ENCODE data around the gene ABHD3.

Gene ABHD3

GRCh38 chr18:21664069-21664468 is 40.5 kb downstream of the ABHD3 start:
- H3K27ac ChIP-seq = no peak overlapping the region
- TF ChIP-seq, protein P1, sequence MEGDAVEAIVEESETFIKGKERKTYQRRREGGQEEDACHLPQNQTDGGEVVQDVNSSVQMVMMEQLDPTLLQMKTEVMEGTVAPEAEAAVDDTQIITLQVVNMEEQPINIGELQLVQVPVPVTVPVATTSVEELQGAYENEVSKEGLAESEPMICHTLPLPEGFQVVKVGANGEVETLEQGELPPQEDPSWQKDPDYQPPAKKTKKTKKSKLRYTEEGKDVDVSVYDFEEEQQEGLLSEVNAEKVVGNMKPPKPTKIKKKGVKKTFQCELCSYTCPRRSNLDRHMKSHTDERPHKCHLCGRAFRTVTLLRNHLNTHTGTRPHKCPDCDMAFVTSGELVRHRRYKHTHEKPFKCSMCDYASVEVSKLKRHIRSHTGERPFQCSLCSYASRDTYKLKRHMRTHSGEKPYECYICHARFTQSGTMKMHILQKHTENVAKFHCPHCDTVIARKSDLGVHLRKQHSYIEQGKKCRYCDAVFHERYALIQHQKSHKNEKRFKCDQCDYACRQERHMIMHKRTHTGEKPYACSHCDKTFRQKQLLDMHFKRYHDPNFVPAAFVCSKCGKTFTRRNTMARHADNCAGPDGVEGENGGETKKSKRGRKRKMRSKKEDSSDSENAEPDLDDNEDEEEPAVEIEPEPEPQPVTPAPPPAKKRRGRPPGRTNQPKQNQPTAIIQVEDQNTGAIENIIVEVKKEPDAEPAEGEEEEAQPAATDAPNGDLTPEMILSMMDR (IDR thresholded peaks at IDR 0.05) = no peak
- no peak for DNase-seq (ENCODE audit: low spot score)

DNA sequence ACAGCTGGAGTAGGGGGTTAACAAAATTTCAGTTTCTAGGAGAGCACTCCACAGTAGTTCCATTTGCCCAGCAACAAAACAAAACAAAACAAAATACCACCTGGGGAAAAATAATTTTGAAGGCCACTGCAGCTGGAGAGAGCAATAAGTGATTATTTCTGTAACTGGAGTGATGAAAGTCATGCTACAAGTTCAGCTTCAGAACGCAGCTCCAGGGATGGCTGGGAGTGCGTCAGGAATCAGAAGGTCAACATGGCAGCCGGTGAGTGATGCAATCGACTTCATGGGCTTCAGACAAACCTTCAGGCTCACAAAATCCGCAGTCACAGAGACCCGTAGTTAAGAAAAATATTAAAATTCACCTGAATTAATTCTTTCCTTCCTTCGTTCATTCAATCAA is 41.0 kb downstream of the ABHD3 start:
- no peak overlapping the region for H3K4me3 ChIP-seq
- TF ChIP-seq, protein P1 (IDR thresholded peaks at IDR 0.05) = no peak
- DNase-seq (ENCODE audit: low spot score) = no peak
- H3K27ac ChIP-seq = no peak overlapping the region

More at GRCh38 chr18:21664069-21664468, 40.5 kb downstream of the ABHD3 start:
- no peak overlapping the region for H3K4me3 ChIP-seq

- DNase-seq (ENCODE audit: low spot score) = no peak
- TF ChIP-seq, protein P1 (IDR thresholded peaks at IDR 0.05) = no peak
Measured at GRCh38 chr18:21662581-21662980, 42.0 kb downstream of the ABHD3 start.

DNA sequence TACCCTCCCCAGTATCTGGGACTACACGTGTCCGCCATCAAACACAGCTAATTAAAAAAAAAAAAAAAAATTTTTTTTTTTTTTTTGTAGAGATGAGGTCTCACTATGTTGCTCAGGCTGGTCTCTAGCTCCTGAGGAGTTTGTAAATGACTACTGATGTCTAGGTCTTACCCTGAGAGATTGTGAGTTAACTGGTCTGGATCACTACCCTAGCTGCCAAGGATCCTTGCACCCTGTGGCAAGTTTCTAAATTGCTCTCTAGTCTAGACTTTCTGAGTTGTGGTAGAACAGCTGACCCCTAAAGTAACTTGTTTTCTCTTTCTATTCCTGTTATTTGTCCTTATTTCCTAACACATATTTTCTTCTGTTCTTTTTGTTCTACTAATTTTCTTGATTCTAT is 44.5 kb downstream of the ABHD3 start:
- TF ChIP-seq, protein P1 (IDR thresholded peaks at IDR 0.05) = no peak
- no peak overlapping the region for H3K27ac ChIP-seq
- DNase-seq (ENCODE audit: low spot score) = no peak
- H3K4me3 ChIP-seq = no peak overlapping the region

More at GRCh38 chr18:21662581-21662980, 42.0 kb downstream of the ABHD3 start:
- Histone ChIP-seq H3K4me3 (no peak overlapping the region), H3K27ac (no peak overlapping the region)

DNA sequence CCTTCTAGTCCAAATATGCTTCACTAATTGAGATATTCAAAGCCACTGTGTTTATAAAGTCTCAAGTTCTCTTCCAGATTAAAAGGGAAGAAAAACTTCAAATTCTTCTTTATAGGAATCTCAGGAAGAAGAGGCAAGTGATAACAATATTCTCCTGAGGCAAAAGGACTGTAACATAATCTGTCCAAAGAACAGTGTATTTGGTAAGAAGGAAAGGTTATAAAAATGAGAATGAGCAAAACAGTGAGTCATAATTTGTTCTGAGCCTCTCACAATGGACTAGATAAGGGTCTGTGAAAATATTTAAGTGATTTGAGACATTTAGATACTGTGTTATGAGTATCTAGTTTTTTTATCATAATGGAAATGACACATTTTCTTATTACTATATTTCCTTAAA is 48.2 kb downstream of the ABHD3 start:
- H3K27ac ChIP-seq = no peak overlapping the region
- no peak overlapping the region for H3K4me3 ChIP-seq
- no peak for DNase-seq (ENCODE audit: low spot score)
- TF ChIP-seq, protein P1 (IDR thresholded peaks at IDR 0.05) = no peak

GRCh38 chr18:21653361-21653760 is 51.2 kb downstream of the ABHD3 start:
- no peak overlapping the region for H3K4me3 ChIP-seq
- no peak overlapping the region for H3K27ac ChIP-seq
- TF ChIP-seq, protein P1 (IDR thresholded peaks at IDR 0.05) = no peak
- no peak for DNase-seq (ENCODE audit: low spot score)

DNA sequence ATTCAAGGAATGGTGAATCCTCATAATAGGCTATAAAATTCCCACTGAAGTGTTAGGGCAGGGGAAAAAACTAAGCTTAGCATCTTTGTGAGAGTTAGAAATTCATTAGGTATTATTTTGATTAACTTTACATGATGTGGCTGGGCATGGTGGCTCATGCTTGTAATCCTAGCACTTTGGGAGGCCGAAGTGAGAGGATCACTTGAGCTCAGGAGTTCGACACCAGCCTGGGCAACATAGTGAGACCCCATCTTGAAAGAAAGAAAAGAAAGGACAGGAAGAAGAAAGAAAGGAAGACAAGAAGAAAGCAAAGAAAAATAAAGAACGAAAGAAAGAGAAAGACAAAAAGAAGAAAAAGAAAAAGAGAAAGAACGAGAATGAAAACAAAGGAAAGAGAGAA is 52.5 kb downstream of the ABHD3 start:
- H3K27ac ChIP-seq = no peak overlapping the region
- TF ChIP-seq, protein P1 (IDR thresholded peaks at IDR 0.05) = no peak
- DNase-seq (ENCODE audit: low spot score) = no peak
- no peak overlapping the region for H3K4me3 ChIP-seq
